NCI-H2196 (cell line): Measurements from ENCODE around the gene AHI1.
"Not testable (repeated sequence)": the region's sequence is repeated elsewhere in the genome, so short reads cannot be mapped to it uniquely, and the experiment has no call there.

Experiments used
- DNase-seq: peaks from one replicate; lab custom pipeline; 2025; ENCODE audit not compliant: unreplicated experiment; lab: John Stamatoyannopoulos, UW

The AHI1 gene

GRCh38 chr6:135397172-135397952 is 100.2 kb downstream of the AHI1 start:
- DNase-seq: no peak

DNA sequence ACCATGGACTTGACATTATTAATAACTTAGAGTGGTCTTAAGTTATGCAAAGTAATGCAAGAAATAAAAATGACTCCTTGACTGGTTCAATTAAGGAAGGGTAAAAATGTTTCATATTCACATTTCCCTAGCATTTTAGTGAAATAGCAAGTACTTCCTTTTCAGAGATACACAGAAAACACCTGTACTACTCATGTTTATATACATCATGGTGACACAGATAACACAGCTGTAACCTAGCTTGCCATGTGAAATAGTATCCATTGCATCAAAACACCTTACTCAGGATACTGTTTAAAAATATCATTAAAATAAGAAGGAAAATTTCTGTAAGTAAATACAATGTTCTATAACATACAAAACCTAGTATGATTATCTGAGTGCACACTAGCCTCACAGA is 102.4 kb downstream of the AHI1 start:
- no peak for DNase-seq

GRCh38 chr6:135393289-135393688 is 104.3 kb downstream of the AHI1 start:
- no peak for DNase-seq

DNA sequence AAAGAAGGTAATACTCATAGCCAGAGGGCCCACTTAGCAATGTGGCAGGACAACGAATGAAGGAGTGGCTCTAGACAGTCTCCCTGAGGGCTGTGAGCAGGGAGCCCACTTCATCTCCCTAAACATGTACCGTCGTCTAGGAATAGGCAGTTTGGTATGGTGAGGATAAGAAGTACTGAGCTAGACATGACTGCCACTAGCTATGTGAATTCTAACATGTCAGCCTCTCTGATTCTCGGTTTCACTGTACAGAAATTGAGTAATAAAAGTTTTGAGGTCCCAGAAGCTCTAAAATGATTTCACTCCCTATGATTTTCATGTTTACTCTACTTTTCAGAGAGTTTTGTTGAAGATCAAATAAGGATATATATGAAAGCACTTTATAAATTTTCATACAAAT is 107.1 kb downstream of the AHI1 start:
- no peak for DNase-seq

GRCh38 chr6:135385299-135385698 is 112.2 kb downstream of the AHI1 start:
- DNase-seq: no peak

- DNase-seq: no peak
Measured at GRCh38 chr6:135383766-135384165, 113.8 kb downstream of the AHI1 start.

DNA sequence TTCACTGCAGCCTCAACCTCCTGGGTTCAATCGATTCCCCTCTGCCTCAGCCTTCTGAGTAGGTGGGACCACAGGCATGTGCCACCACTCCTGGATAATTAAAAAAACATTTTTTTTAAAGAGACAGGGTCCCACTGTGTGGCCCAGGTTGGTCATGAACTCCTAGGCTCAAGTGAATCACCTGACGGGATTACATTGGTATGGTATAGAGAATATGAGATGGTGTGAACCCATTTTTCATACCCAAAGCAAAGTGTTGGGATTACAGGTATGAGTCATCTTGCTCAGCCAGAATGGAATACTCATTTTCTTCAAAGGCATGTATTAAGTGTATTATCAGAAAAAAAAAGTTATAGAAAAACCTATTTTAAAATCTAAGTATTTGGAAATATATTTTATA is 114.2 kb downstream of the AHI1 start:
- DNase-seq: no peak

DNA sequence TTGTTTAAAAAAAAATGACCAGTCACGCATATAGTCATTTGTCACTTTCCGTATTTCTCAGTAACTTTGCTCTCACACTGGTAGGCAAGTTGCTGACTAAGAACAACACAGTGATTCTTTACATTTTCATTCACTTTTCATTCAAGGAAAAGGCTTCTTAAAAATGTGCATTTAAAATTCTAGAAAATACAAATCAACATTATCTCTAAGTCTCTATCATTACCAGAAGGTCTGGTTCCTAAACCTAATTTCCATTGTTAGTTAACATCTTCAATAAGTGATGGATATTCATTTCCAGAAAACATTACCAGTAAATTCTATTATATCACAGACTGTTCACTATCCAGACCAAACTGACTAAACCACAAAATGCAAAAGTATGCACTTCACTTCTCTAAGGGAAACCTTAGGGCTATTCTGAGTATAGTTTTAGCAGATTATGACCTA is 115.3 kb downstream of the AHI1 start:
- no peak for DNase-seq

DNA sequence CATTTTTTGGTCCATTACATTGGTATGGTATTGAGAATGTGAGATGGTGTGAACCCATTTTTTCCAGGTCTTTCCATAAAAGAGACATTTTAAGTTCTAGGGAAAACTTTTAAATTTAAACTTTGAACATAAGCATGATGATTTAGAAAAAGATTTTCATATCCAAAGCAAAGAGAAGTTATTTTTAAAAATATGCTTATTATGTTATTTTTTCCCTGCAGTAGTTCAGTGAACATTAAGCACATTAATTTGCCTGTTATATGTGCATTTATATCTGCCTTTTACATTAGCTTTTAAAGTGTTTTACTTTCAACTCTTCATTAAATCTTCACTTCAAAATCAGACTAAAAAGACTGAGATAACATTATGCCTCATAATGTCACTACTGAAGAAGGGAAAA is 116.7 kb downstream of the AHI1 start:
- no peak for DNase-seq

DNA sequence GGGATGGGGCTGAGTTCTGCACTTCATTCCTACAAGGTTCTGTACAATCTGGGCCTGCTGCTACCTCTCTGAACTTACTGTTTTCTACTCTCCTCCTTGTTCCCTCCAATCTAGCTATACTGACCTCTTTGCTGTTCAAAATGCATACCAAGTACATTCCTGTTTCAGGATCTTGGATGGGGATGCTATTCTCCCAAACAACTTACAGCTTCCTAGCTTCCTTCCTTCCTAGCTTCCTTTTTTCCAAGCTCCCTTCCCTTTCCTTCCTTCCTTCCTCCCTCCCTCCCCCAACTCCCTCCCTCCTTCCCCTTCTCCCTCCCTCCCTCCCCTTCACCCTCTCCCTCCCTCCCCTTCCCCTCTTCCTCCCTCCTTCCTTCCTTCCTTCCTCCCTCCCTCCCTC is 117.9 kb downstream of the AHI1 start:
- no peak for DNase-seq

DNA sequence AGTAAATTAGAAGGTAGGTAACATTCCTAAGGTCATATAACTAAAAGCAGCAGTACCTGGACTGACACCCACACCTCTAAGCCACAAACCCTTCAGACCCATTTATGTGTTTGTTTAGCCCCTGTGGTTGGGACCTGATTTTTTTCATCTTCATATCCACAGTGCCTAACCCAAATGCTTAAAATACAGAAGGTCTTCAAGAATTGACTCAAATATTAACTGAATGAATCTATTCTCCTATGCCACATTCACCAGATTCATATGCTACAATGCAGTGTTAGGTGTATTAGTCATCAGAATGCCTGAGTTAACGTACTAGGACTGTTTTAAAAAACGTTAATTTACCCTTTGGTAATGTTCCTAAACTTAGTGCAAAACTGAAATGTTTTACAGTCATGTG is 124.8 kb downstream of the AHI1 start:
- no peak for DNase-seq

DNA sequence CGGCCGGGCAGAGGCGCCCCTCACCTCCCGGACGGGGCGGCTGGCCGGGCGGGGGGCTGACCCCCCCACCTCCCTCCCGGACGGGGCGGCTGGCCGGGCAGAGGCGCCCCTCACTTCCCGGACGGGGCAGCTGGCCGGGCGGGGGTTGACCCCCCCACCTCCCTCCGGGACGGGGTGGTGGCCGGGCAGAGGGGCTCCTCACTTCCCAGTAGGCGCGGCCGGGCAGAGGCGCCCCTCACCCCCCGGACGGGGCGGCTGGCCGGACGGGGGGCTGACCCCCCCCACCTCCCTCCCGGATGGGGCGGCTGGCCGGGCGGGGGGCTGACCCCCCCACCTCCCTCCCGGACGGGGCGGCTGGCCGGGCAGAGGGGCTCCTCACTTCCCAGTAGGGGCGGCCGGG is 133.9 kb downstream of the AHI1 start:
- not testable (repeated sequence) for DNase-seq

DNA sequence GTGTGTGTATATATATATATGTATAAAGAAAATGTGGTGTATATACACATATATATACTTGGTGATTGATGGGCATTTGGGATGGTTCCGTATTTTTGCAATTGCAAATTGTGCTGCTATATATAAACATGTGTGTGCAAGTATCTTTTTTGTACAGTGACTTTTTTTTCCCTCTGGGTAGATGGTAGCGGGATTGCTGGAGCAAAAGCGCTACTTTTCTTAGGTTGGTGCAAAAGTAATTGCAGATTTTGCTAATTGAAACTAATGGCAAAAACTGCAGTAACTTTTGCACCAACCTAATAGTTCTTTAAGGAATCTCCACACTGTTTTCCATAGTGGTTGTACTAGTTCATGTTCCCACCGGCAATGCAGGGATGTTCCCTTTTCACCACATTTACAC is 135.4 kb downstream of the AHI1 start:
- DNase-seq: no peak

DNA sequence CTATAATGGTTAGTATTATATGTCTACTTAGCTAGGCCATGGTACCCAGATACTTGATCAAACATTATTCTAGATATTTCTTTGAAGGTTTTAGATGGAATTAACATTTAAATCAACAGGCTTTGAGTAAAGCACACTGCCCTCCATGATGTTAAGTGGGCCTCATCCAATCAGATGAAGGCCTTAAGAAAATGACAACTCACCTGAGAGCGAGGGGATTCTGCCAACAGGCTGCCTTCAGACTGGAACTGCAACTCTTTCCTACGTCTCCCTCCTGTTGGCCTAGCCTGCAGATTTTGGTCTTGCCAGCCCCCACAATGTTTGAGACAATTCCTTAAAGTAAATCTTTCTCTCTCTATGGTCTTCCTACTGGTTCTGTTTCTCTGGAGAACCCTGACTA is 137.3 kb downstream of the AHI1 start:
- DNase-seq: no peak

DNA sequence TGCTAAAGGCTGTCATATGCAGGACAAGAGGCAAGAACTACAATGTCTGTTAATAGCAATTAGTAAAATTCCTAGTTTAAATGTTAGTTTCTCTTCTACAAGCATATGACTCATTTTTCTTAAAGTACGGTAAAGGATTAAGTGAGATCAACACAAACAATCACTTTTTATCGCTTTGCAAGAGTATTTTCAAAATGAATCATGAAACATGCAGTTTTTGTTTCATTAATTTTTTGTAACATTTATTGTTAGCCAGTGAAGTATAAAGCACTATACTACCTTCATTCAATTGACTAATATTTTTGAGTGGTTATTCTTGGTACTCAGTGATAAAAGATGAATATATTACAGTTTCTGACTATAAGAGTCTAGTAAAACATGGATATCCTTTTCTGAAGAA is 138.6 kb downstream of the AHI1 start:
- no peak for DNase-seq

DNA sequence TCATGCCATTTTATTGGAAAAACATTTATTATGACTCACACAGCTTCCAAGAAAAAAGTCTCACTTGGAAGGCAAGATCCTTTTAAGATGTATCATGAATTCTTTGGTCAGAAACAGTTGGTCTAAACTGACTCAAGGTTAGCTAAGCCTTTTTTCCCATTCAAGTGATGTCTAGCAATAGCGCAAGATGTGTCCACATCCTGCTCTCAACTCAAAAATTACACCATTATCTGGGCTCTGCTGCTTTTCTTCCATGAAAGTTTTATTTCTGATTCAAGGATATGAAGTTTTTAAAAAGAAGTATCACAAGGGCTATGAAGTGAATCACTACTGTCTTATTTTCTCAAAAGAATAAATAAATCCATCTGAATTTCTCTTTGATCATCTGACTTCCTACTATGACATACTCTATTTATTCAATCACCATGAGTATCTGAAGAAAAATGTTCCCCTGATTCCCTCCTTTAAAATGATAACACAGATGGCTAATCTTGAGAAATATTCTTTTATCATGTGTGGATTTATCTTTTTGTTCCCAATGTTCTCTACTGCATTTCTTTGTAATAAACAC is 139.2 kb downstream of the AHI1 start:
- DNase-seq: no peak

DNA sequence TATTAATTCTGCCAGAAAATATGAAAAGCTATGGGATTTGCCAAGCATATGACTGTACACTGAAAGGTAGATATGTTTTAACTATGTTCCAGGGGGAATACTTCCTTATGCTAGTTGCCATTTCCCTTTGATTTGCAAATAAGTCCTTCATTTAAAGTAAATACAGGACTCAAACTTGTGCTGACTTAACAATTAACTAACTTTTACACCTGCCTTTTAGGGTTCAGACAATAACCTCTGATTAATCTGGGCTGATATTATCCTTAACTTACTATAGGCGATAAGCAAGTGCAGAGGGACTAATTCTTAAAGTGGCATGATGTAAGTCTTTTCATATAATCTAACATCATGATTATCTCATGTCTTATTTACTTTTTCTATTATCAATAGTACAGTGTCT is 143.1 kb downstream of the AHI1 start:
- no peak for DNase-seq

- no peak for DNase-seq
Measured at GRCh38 chr6:135353113-135353512, 144.4 kb downstream of the AHI1 start.

GRCh38 chr6:135351635-135352034 is 145.9 kb downstream of the AHI1 start:
- no peak for DNase-seq

- no peak for DNase-seq
Measured at GRCh38 chr6:135347887-135348286, 149.7 kb downstream of the AHI1 start.

DNA sequence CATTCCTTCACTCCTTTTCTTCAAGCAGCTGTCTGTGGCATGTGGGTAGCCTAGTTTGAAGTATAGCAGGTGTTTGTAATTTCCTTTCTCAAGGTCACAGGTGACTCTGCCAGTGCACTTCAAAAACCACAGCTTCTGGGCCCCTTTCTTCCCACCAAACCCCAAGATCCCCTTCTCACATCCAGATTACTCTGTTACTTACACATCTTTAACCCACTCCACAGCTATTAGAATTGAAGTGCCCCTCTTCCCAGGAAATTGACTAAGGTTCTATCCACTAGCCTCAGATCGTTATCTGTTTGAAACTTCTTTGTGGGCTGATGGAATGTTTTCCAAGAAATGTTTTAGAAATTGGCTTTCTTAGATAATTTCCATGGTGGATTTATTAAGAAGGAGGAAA is 150.8 kb downstream of the AHI1 start:
- no peak for DNase-seq

DNA sequence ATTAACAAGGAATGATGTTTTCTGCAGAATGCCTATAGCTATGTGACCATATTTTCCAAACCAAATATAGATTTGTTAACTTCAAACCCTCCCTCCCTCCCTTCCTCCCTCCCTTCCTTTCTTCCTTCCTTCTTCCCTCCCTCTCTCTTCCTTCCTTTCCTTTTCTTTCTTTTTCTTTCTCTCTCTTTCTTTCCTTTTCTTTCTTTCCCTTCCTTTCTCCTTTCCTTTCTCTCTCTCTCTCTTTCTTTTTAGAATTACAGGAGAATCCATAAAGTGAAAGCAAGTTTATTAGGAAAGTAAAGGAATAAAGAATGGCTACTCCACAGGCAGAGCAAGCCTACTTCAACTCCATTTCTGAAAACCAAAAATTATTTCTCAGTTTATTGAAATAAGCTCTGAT is 153.0 kb downstream of the AHI1 start:
- DNase-seq: no peak

- not testable (repeated sequence) for DNase-seq
Measured at GRCh38 chr6:135339920-135340319, 157.6 kb downstream of the AHI1 start.
